NCI-H1417 treated with DMSO at 0.1 percent for 48 hours (cell line): ENCODE results near the gene HOXB13.

ENCODE experiments used
- DNase-seq: peaks from one replicate; lab custom pipeline; 2025; lab: John Stamatoyannopoulos, UW

Gene HOXB13

GRCh38 chr17:48704361-48705248, 23.9 kb downstream of the HOXB13 start:
- DNase-seq, result no peak

GRCh38 chr17:48701864-48702532, 26.6 kb downstream of the HOXB13 start:
- no peak for DNase-seq

GRCh38 chr17:48693178-48693577, 35.4 kb downstream of the HOXB13 start:
- no peak for DNase-seq

DNA sequence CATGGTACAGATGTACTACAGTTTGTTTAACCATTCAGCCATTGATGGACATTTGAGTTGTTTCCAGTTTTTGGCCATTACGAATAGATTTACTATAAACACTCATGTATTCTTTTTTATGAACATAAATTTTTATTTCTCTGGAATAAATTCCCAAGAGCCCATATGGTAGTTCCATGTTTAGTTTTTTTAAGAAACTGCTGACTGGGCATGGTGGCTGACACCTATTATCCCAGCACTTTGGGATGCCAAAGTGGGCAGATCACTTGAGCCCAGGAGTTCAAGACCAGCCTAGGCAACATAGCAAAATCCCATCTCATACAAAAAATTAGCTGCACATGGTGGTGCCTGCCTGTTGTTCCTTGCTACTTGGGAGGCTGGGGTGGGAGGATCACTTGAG, 36.5 kb downstream of the HOXB13 start:
- no peak for DNase-seq

DNA sequence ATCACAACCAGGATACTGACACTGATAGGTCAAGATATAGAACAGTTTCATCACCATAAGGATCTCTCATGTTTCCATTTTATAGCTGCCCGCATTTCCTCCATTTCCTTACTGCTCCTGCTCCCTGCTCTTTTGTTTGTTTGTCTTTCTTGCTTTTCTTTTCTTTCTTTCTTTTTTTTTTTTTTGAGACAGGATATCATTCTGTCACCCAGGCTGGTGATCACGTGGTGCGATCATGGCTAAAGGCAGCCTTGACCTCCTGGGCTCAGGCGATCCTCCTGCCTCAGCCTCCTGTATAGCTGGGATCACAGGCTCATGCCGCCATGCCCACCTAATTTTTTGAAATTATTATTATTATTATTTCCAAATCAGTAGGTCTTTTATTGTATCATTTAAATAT, 37.9 kb downstream of the HOXB13 start:
- no peak for DNase-seq

DNA sequence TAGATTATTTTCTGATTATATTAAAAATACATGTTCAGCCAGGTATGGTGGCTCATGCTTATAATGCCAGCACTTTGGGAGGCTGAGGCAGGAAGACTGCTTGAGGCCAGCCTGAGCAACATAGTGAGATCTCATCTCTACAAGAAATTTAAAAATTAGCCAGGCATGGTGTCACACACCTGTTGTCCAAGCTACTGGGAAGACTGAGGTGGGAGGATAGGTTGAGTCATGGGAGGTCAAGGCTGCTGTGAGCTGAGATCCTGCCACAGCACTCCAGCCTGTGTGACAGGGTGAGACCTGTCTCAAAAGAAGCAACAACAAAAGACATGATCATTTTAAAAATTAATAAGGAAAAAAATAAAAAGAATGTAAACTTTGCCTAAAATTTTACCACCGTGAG, 46.9 kb downstream of the HOXB13 start:
- DNase-seq, result no peak

DNA sequence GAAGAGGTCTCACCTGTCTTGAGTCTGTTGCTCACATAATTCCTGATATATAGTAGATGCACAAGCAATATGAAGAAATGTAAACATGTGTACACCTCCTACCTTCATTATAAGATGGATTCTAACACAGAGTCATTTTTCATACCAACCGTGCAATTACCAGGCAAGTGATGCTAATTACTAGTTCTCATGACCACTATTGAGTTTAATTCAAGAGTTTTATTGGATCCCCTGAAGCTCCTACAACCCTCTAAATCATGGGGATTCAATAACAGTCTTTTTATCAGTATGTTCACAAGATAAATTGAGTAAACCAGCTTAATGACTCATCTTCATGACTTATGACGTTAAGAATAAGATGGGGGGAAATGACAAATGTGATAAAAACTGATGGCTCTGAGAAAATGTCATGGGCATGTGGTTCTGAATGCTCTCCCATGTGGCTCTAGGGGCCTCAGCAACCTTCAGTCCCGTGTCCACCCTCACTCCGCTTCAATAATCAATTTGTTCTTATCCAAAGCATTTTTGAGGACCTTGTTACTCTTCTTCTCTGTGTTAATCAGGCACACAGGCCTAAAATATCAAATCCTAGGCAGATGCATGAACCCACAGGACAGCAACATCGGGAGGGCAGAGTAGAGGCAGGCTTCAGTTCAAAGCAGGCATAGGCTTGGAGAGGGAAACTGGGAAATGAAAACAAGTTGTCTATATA, 49.0 kb downstream of the HOXB13 start:
- DNase-seq, result no peak

DNA sequence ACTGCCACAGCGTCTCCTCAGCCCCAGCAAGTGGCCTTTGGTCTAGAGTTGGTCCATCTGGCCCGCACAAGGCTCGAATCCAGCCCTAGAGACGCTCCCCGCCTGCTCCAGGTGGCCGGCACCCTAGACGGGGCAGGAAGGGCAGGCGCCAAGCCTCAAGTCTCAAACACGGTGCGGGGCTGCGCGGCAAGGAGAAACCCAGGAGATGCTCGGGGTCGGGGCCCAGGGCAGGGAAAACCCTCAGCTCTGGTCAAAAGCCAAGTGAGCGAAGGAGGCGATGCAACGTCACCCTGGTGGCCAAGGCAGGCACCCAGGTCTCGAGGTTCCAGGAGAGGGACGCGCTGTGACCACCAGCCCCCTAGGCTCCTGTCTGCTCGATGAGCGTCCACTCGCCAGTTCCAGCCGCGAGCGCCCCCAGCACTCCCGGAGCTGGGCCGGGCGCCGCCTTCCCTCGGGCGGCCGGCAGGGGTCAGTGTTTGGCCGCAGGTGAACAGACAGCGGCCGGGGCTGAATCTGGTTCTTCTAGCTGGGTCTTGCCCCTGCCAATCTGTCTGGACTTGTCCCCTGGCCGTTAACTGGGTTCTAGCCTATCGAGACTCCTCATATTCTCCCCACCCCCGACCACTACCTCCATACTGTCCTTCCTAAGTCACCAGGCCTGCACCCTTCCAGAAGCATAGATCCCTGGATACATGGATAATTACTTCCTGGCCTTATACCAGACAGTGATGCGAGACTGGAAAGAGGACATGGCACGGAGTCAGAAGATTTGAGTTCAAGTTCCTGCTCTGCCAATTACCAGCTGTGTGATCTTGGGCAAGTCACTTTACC, 50.2 kb downstream of the HOXB13 start:
- DNase-seq, result no peak

- DNase-seq, result no peak
Measured at GRCh38 chr17:48676963-48677558, 51.5 kb downstream of the HOXB13 start.
